ENCODE data around the gene ITGAD.

- TF ChIP-seq CTCF (IDR thresholded peaks at IDR 0.05; ENCODE audit: insufficient read depth, low read length, poor library complexity, severe bottlenecking) (no peak), EZH2phosphoT487 (conservative IDR thresholded peaks at IDR 0.05; ENCODE audit: low read length) (no peak)
Measured at GRCh38 chr16:31364421-31364820, 28.7 kb upstream of the ITGAD start.
